Brain pericyte (primary cell): ENCODE results near the gene FSTL4.

Experiments used
- DNase-seq: peaks from one replicate; pipeline ENCODE4 v3.0.0-alpha.2; 2012; ENCODE audit warnings: low read depth, low spot score

FSTL4 gene

GRCh38 chr5:133323494-133324457 lies 288.6 kb downstream of the FSTL4 start:
- DNase-seq: no peak

DNA sequence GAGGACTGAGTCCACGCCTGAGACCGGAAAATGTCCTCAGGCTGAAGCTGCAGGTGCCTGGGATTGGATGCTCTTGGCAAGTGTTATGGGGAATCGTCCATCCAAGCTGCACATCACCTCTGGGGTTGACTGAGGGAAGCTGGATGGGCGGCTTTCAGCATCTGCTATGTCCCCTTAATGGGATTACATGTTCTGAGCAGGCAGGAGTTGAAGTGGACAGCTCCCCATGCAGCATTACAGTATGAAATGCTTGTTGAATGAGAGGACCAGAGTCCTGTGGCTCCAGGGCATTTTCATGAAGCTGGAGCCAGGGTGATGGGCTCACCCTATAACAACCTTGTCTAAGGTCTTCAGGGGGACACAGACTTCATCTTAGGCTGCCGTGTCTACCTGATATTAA lies 289.6 kb downstream of the FSTL4 start:
- DNase-seq: no peak

DNA sequence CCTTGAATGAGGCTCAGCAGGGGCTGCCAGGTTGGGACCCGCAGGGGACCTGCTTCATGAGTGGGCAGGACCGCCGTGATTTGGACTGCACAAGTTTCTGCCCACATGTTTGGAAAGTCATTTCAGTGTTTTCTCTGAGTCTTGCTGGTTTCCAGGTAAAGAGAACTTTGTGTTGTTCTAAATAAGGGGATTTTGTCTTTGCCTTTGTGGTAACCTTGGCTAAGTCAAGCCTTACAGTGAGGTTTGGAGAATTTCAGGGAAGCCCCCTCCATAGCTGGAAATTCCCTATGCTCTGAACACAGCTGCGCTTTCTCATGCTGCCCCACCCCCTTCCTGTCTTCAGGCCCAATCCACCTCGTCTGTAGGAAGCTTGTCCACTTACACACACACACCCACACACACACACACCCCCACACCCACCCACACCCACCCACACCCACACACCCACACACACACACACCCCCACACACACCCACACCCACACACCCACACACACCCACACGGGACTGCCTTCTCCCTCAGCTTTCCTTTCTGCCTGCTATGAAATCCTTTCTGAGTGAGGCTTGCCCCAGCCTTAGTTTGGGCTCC lies 290.4 kb downstream of the FSTL4 start:
- DNase-seq: no peak

DNA sequence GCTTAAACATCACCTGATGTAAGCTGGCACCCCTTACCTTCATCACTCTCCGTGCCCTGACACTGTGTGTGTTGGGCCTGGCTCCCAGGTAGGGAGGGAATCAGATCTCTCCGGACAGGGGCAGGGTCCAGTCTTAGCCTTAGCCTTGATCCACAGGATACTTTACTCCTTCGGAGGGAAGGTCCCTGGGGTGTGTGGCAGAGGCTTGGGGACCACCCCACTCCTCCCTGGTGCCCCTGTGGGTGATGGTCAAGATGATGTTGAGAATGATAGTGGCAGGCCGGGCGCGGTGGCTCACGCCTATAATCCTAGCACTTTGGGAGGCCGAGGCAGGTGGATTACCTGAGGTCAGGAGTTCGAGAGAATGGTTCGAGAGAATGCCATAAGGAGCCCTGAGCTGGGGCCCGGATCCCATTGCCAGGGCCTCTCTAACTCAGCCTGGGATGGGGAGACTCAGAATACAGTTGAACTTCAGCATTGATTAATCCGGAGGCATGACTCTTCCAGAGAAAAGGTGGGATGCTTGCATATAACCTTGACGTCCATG lies 291.0 kb downstream of the FSTL4 start:
- no peak for DNase-seq

GRCh38 chr5:133319905-133320520 lies 292.3 kb downstream of the FSTL4 start:
- no peak for DNase-seq

DNA sequence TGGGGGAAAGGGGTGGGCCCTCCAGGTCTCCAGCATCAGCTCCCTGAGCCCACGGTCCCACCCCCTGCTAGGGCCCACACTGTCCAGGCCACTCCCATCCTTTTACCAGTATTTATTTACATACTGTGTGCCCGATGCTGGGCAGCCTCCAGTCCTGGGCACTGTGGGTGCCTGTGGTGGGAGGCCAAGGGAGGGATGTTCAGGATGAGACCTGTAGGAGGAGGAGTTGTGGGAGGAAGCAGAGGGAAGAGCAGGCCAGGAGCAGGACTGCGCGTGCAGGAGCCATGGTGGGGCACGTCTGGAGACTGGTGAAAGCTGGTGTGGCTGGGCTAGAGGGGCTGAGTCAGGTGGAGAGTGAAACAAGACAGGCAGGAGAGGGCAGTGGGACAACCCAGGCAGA lies 293.1 kb downstream of the FSTL4 start:
- no peak for DNase-seq

- no peak for DNase-seq
Measured at GRCh38 chr5:133317558-133317957, 294.8 kb downstream of the FSTL4 start.

- no peak for DNase-seq
Measured at GRCh38 chr5:133316346-133317343, 295.7 kb downstream of the FSTL4 start.

- no peak for DNase-seq
Measured at GRCh38 chr5:133314086-133314485, 298.3 kb downstream of the FSTL4 start.

- DNase-seq: no peak
Measured at GRCh38 chr5:133311176-133311575, 301.2 kb downstream of the FSTL4 start.

- DNase-seq: no peak
Measured at GRCh38 chr5:133309984-133310621, 302.2 kb downstream of the FSTL4 start.

GRCh38 chr5:133309166-133309795 lies 303.1 kb downstream of the FSTL4 start:
- DNase-seq: no peak

DNA sequence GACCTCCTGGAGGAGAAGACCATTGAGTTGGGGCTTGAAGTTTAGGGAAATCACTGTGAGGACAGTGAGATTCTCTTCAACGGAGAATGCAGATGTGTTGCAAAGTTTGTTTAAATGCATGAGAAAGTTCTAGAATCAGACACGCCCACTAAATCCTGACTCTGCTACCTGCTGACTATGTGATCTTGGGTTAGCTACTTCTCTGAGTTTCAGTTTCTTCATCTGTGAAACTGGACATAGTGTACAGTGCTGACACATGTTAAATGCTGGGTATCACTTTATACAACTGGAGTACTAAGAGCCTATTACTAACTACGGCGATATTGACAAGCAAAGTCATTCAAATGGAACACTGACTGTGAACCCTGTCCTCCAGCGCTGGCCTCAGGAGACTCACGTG lies 305.1 kb downstream of the FSTL4 start:
- DNase-seq: no peak

- DNase-seq: no peak
Measured at GRCh38 chr5:133304707-133305216, 307.6 kb downstream of the FSTL4 start.

- DNase-seq: no peak
Measured at GRCh38 chr5:133304178-133304577, 308.2 kb downstream of the FSTL4 start.

DNA sequence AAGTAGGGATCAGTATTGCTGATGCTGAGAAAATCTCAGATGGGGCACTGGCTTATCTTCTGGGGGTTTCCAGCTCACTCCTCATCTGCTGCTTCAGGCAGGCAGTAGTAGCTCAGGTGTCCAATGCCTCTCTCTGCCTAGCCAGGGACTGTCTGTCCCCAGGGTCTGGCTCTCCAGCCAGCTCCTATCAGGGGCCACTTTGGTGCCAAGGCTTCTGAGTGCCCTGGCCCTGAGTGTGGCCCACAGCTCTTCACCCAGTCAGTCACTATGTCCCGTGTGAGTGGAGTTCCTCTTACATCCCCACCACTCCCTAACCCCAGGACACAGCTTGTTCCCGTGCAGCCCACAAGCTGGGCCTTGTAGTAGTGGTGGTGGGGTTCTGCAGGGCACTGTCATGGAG lies 309.0 kb downstream of the FSTL4 start:
- DNase-seq: no peak

DNA sequence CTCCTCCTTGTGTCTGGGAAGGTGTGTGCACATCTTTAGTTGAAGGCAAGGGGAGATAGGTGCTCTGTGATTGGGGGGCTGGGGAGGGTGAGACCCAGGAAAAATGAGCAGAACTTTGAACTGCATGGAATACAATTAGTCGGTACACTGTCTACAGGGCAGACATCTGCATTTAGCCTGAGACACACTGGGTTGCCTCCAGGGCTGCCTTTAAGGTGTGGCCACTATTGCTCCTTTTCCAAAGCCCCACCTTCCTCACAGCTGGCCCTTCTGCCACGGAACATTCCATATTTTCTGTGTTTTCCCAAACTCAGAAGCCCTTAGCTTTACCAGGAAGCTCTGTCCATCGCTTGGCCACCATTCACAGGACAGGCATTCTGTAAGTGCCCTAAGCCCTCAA lies 312.6 kb downstream of the FSTL4 start:
- no peak for DNase-seq

GRCh38 chr5:133299021-133299420 lies 313.3 kb downstream of the FSTL4 start:
- no peak for DNase-seq

- DNase-seq: no peak
Measured at GRCh38 chr5:133298447-133298846, 313.9 kb downstream of the FSTL4 start.

- no peak for DNase-seq
Measured at GRCh38 chr5:133297293-133297692, 315.0 kb downstream of the FSTL4 start.
